ENCODE results near the gene TET2. TPM values are rescaled to one million over a fixed set of nuclear protein-coding genes. Genes with fewer than 3 reads are reported as not detected.
A peak's percentile ranks its signal among the peaks of the same experiment; 100 is the strongest.
"Not testable (repeated sequence)": the region's sequence is repeated elsewhere in the genome, so short reads cannot be mapped to it uniquely, and the experiment has no call there.

TET2 gene
- total and polyA plus RNA-seq, 5 donors from 2014 or later, result 9.9 to 53.2 (median 19.7) TPM

DNA sequence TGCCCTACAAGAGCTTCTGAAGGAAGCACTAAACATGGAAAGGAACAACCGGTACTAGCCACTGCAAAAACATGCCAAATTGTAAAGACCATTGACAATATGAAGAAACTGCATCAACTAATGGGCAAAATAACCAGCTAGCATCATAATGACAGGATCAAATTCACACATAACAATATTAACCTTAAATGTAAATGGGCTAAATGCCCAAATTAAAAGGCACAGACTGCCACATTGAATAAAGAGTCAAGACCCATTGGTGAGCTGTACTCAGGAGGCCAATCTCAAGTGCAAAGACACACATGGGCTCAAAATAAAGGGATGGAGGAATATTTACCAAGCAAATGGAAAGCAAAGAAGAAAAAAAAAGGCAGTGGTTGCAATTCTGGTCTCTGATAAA lies 152.4 kb downstream of the TET2 start:
- not testable (repeated sequence) for H3K27ac Mint-ChIP-seq; H3K36me3 ChIP-seq (ENCODE audit: control insufficient read depth, insufficient read depth, low read length); H3K36me3 Mint-ChIP-seq; H3K4me3 ChIP-seq (ENCODE audit: low read depth, low read length); H3K4me3 Mint-ChIP-seq; DNase-seq; H3K27me3 Mint-ChIP-seq; H3K27me3 ChIP-seq (ENCODE audit: control insufficient read depth, insufficient read depth, low read length); H3K27ac ChIP-seq (ENCODE audit: insufficient read depth, low read length, poor library complexity, severe bottlenecking); H3K4me1 ChIP-seq (ENCODE audit: control insufficient read depth, insufficient read depth, low read length, poor library complexity, severe bottlenecking); ATAC-seq (ENCODE audit: low read depth in 2 of 2); H3K9me3 ChIP-seq (ENCODE audit: control insufficient read depth in 2 of 2, low read length in 2 of 2); H3K4me1 Mint-ChIP-seq
- peaks cover 0 to 38% (median 19%) of the 10 kb centered on the region in 7 donors for H3K9me3 Mint-ChIP-seq

DNA sequence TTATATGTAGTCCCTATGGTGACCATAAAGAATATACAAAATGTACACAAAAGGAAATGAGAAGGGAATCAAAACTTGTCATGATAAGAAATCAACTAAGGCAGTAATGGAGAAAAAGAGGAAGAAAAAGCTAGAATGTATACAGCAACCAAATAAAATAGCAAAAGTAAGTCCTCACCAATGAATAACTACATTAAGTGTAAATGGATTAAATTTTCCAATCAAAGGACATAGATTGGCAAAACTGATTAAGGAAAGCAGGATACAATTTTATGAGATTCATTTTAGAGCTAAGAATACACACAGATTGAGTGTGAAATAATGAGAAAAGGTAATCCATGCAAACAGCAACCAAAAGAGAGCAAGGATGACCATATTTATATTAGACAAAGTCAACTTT lies 157.4 kb downstream of the TET2 start:
- no peak overlapping the region for H3K27ac Mint-ChIP-seq
- no peaks in the 10 kb centered on the region for H3K27me3 Mint-ChIP-seq

DNA sequence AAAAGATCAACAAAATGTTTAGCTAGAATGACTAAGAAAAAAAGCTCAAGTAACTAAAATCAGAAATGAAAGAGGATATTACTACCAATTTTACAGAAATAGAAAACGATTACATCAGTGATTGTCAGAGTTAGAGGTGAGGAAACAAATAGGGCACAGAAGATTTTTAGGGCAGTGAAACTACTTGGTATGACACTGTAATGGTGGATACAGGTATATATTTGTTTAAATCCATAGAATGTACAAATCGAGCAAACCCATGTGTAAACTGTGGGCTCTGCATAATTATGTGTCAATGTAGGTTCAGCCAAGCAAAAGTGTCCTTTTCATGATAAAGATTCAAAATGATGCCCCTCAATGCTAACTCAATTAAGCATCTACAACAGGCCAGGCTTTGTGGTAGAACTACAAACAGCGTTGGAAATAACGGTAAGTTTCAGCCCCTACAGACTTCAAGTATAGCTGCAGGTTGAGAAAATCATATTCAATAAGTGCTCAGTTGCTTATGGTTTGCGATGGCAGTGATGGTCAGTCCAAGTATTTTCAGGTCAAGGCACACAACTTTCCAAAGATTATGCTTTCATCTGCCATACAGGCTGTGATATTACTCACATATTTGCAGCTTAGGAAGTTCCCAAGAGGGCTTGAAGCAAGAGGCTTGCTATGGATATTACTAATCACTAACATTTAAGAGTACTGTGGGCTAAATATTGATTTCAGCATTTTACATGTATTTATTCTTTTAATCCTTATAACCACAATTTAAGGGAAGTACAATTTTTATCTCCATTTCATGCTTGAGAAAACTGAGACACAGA lies 158.6 kb downstream of the TET2 start:
- Histone ChIP-seq H3K4me1 (ENCODE audit: control insufficient read depth, insufficient read depth, low read length, poor library complexity, severe bottlenecking) (peaks cover 10% of the 10 kb centered on the region), H3K4me3 (ENCODE audit: low read depth, low read length) (no peak overlapping the region), H3K36me3 (ENCODE audit: control insufficient read depth, insufficient read depth, low read length) (no peaks in the 10 kb centered on the region), H3K27me3 (ENCODE audit: control insufficient read depth, insufficient read depth, low read length) (no peaks in the 10 kb centered on the region), H3K9me3 (ENCODE audit: control insufficient read depth in 2 of 2, low read length in 2 of 2) (peaks cover 0 to 10% of the 10 kb centered on the region in 2 experiments), H3K27ac (ENCODE audit: insufficient read depth, low read length, poor library complexity, severe bottlenecking) (no peak overlapping the region)
- H3K9me3 Mint-ChIP-seq, result peaks cover 0 to 33% (median 5%) of the 10 kb centered on the region in 7 donors
- no peaks in the 10 kb centered on the region for H3K36me3 Mint-ChIP-seq
- H3K4me1 Mint-ChIP-seq, result peaks cover 14 to 25% (median 23%) of the 10 kb centered on the region in 4 donors
- H3K4me3 Mint-ChIP-seq, result peak overlapping the region in 3 of 4 donors; percentile 3 to 16 (median 3)
- peak overlapping the region in 1 of 3 donors; percentile 31 for H3K27ac Mint-ChIP-seq
- H3K27me3 Mint-ChIP-seq, result no peaks in the 10 kb centered on the region
- DNase-seq, result peak in 1 of 3 donors; percentile 39
- no peak for ATAC-seq (ENCODE audit: low read depth in 2 of 2)

More for the DNA sequence above, 157.4 kb downstream of the TET2 start:
- Histone ChIP-seq H3K4me1 (ENCODE audit: control insufficient read depth, insufficient read depth, low read length, poor library complexity, severe bottlenecking) (peaks cover 10% of the 10 kb centered on the region), H3K36me3 (ENCODE audit: control insufficient read depth, insufficient read depth, low read length) (no peaks in the 10 kb centered on the region), H3K9me3 (ENCODE audit: control insufficient read depth in 2 of 2, low read length in 2 of 2) (peaks cover 2 to 10% of the 10 kb centered on the region in 2 experiments), H3K4me3 (ENCODE audit: low read depth, low read length) (no peak overlapping the region), H3K27me3 (ENCODE audit: control insufficient read depth, insufficient read depth, low read length) (no peaks in the 10 kb centered on the region), H3K27ac (ENCODE audit: insufficient read depth, low read length, poor library complexity, severe bottlenecking) (no peak overlapping the region)
- Mint-ChIP-seq H3K36me3 (peaks cover 5% of the 10 kb centered on the region), H3K4me3 (no peak overlapping the region), H3K9me3 (peaks cover 0 to 37% (median 9%) of the 10 kb centered on the region in 7 donors), H3K4me1 (peaks cover 14 to 25% (median 23%) of the 10 kb centered on the region in 4 donors)
- DNase-seq (no peak), ATAC-seq (ENCODE audit: low read depth in 2 of 2) (no peak)

DNA sequence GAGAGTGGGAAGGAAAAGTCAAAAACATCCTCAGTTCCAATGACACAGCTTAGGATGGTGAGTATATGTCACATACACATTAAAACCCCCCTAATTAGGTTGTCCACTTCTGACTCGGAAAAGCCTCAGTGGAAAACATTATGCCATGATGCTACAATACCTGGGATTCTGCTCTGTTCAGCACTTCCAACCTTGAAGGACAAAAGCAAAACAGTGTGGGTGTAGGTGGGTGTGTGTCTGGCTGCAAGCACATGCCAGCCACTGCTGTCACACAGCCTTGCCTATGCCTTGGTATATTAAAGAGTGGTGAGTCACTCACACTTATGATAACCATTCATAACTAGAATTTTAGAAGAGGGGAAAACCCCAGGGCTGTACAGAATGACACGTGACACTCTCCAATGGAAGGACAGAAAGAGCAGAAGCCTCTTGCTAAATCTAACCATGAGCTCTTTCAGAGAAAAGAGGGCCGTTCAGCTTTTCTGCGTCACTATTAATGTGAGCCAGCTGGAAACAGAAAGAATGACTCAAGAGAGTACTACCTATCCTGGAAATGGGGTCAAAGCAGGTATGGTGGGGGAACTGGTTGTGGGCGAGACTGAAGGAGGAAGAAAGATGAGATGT lies 159.6 kb downstream of the TET2 start:
- ATAC-seq (ENCODE audit: low read depth in 2 of 2) (peak; percentile 92), DNase-seq (peak; percentile 24 to 84 (median 33))
- Mint-ChIP-seq H3K36me3 (no peaks in the 10 kb centered on the region), H3K4me1 (peaks cover 14 to 25% (median 23%) of the 10 kb centered on the region in 4 donors), H3K9me3 (peaks cover 0 to 32% (median 8%) of the 10 kb centered on the region in 7 donors), H3K27me3 (no peaks in the 10 kb centered on the region), H3K27ac (peak overlapping the region in 2 of 3 donors; percentile 31 to 82), H3K4me3 (peak overlapping the region; percentile 2 to 73 (median 53))
- Histone ChIP-seq H3K27ac (ENCODE audit: insufficient read depth, low read length, poor library complexity, severe bottlenecking) (peak overlapping the region; percentile 17), H3K36me3 (ENCODE audit: control insufficient read depth, insufficient read depth, low read length) (no peaks in the 10 kb centered on the region), H3K27me3 (ENCODE audit: control insufficient read depth, insufficient read depth, low read length) (no peaks in the 10 kb centered on the region), H3K4me3 (ENCODE audit: low read depth, low read length) (peak overlapping the region; percentile 37), H3K9me3 (ENCODE audit: control insufficient read depth in 2 of 2, low read length in 2 of 2) (peaks cover 0 to 10% of the 10 kb centered on the region in 2 experiments), H3K4me1 (ENCODE audit: control insufficient read depth, insufficient read depth, low read length, poor library complexity, severe bottlenecking) (peaks cover 10% of the 10 kb centered on the region)

DNA sequence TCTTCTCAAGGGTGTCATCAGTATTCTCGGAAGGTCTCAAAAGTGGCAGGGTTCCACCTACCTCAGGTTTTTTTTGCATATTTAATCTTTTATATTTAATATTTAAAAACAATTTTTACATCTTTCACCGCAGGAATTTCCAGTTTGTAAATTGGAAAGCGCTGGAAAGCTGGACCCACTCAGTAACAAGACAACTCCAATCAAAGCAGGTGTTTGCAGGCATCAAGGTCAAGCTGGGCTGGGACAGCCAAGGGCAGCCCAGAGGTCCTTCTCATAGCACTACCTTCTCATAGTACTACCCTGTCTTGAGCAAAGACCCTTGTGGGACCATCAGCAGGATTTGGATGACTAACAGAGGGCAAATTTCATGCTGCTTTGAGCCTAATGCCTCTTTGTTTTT lies 160.1 kb downstream of the TET2 start:
- Mint-ChIP-seq H3K9me3 (peaks cover 0 to 35% (median 8%) of the 10 kb centered on the region in 7 donors), H3K27me3 (no peaks in the 10 kb centered on the region), H3K27ac (peak overlapping the region in 2 of 3 donors; percentile 31 to 82), H3K36me3 (no peaks in the 10 kb centered on the region), H3K4me1 (peaks cover 14 to 25% (median 23%) of the 10 kb centered on the region in 4 donors), H3K4me3 (peak overlapping the region in 3 of 4 donors; percentile 2 to 58 (median 48))
- ATAC-seq (ENCODE audit: low read depth in 2 of 2) (no peak), DNase-seq (no peak)
- Histone ChIP-seq H3K9me3 (ENCODE audit: control insufficient read depth in 2 of 2, low read length in 2 of 2) (peaks cover 0 to 10% of the 10 kb centered on the region in 2 experiments), H3K27me3 (ENCODE audit: control insufficient read depth, insufficient read depth, low read length) (no peaks in the 10 kb centered on the region), H3K4me1 (ENCODE audit: control insufficient read depth, insufficient read depth, low read length, poor library complexity, severe bottlenecking) (peaks cover 10% of the 10 kb centered on the region), H3K4me3 (ENCODE audit: low read depth, low read length) (peak overlapping the region; percentile 37), H3K36me3 (ENCODE audit: control insufficient read depth, insufficient read depth, low read length) (no peaks in the 10 kb centered on the region), H3K27ac (ENCODE audit: insufficient read depth, low read length, poor library complexity, severe bottlenecking) (peak overlapping the region; percentile 17)

DNA sequence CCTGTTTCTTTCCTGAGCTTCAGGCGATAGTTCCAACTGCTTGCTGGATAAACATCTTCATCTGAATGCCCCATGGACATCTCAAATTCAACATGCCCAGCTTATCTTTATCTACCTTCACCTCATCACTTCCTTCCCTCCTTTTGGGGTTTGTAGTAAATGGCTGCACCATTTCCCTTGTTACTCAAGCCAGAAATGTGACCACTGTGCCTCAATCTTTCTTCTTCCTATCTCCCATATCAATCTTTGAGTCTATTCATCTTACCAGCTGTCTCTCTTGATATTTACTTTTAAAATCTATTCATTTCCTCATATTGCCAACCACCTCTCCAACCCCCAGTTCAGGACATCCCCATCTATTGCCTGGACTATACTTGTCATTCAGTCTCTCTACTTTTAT lies 171.8 kb downstream of the TET2 start:
- Histone ChIP-seq H3K27ac (ENCODE audit: insufficient read depth, low read length, poor library complexity, severe bottlenecking) (no peak overlapping the region), H3K4me3 (ENCODE audit: low read depth, low read length) (no peak overlapping the region), H3K36me3 (ENCODE audit: control insufficient read depth, insufficient read depth, low read length) (no peaks in the 10 kb centered on the region), H3K27me3 (ENCODE audit: control insufficient read depth, insufficient read depth, low read length) (no peaks in the 10 kb centered on the region), H3K9me3 (ENCODE audit: control insufficient read depth in 2 of 2, low read length in 2 of 2) (no peaks in the 10 kb centered on the region), H3K4me1 (ENCODE audit: control insufficient read depth, insufficient read depth, low read length, poor library complexity, severe bottlenecking) (no peaks in the 10 kb centered on the region)
- DNase-seq, result no peak
- H3K9me3 Mint-ChIP-seq, result peaks cover 0 to 9% (median 2%) of the 10 kb centered on the region in 7 donors
- no peaks in the 10 kb centered on the region for H3K4me1 Mint-ChIP-seq
- H3K36me3 Mint-ChIP-seq, result peaks cover 2% of the 10 kb centered on the region
- no peak overlapping the region for H3K27ac Mint-ChIP-seq
- peaks cover 5% of the 10 kb centered on the region for H3K27me3 Mint-ChIP-seq
- no peak for ATAC-seq (ENCODE audit: low read depth in 2 of 2)
- H3K4me3 Mint-ChIP-seq, result no peak overlapping the region

DNA sequence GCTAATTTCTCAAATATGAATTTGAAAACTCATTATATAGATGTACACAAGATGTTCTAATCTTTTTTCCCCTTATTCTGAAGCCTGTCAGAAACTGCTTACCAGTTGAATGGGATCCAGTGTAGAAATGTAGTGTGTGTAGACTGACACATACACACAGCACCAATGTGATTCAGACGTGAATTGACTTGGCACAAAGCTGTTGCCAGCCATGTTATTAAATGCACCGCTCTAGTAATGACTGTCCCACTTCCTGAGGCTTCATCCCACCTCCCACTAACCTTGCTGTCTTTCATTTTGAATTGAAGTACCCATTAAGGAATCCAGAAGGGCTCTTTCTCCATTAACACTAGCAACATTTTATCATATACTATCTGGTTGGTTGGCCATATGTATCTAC lies 180.5 kb downstream of the TET2 start:
- H3K36me3 ChIP-seq (ENCODE audit: control insufficient read depth, insufficient read depth, low read length), result no peaks in the 10 kb centered on the region
- ATAC-seq (ENCODE audit: low read depth in 2 of 2), result no peak
- H3K27ac ChIP-seq (ENCODE audit: insufficient read depth, low read length, poor library complexity, severe bottlenecking), result no peak overlapping the region
- no peaks in the 10 kb centered on the region for H3K27me3 ChIP-seq (ENCODE audit: control insufficient read depth, insufficient read depth, low read length)
- peaks cover 0 to 3% (median 0%) of the 10 kb centered on the region in 7 donors for H3K9me3 Mint-ChIP-seq
- H3K27me3 Mint-ChIP-seq, result no peaks in the 10 kb centered on the region
- H3K4me3 Mint-ChIP-seq, result no peak overlapping the region
- H3K4me1 Mint-ChIP-seq, result peaks cover 0 to 3% (median 0%) of the 10 kb centered on the region in 4 donors
- no peaks in the 10 kb centered on the region for H3K4me1 ChIP-seq (ENCODE audit: control insufficient read depth, insufficient read depth, low read length, poor library complexity, severe bottlenecking)
- H3K36me3 Mint-ChIP-seq, result no peaks in the 10 kb centered on the region
- no peak overlapping the region for H3K27ac Mint-ChIP-seq
- no peak for DNase-seq
- no peaks in the 10 kb centered on the region for H3K9me3 ChIP-seq (ENCODE audit: control insufficient read depth in 2 of 2, low read length in 2 of 2)
- H3K4me3 ChIP-seq (ENCODE audit: low read depth, low read length), result no peak overlapping the region
